Mucosa of stomach (tissue), 1 donor: ENCODE measurements around the gene CRAT.

ENCODE experiments used
- H3K27me3 ChIP-seq: one replicate; pipeline ENCODE4 v1.7.0; 2013; ENCODE audit warnings: mild to moderate bottlenecking, low read length; ENCODE audit not compliant: control insufficient read depth, insufficient read depth
- H3K36me3 ChIP-seq: one replicate; pipeline ENCODE4 v1.7.0; 2013; ENCODE audit warnings: low read length; ENCODE audit not compliant: control insufficient read depth, insufficient read depth
- H3K4me1 ChIP-seq: one replicate; pipeline ENCODE4 v1.7.0; 2013; ENCODE audit warnings: mild to moderate bottlenecking, low read length; ENCODE audit not compliant: control insufficient read depth, insufficient read depth
- H3K4me3 ChIP-seq: one replicate; pipeline ENCODE4 v1.7.0; 2013; ENCODE audit warnings: low read length
- H3K9ac ChIP-seq: one replicate; pipeline ENCODE4 v1.7.0; 2013; ENCODE audit warnings: mild to moderate bottlenecking, low read length, moderate library complexity
- H3K9me3 ChIP-seq: one replicate; pipeline ENCODE4 v1.7.0; 2013; ENCODE audit warnings: mild to moderate bottlenecking, low read length, moderate library complexity; ENCODE audit not compliant: control insufficient read depth
- donor health status: Pancreatic carcinoma.

The CRAT gene

GRCh38 chr9:129093602-129094386 is 16.8 kb downstream of the CRAT start:
- H3K4me1 ChIP-seq: no peaks in the 10 kb centered on the region
- no peak overlapping the region for H3K9ac ChIP-seq
- no peaks in the 10 kb centered on the region for H3K9me3 ChIP-seq
- H3K27me3 ChIP-seq: no peaks in the 10 kb centered on the region
- H3K4me3 ChIP-seq: no peak overlapping the region
- peaks cover 5% of the 10 kb centered on the region for H3K36me3 ChIP-seq

- H3K9ac ChIP-seq: no peak overlapping the region
- H3K4me3 ChIP-seq: no peak overlapping the region
- H3K9me3 ChIP-seq: no peaks in the 10 kb centered on the region
- H3K36me3 ChIP-seq: peaks cover 15% of the 10 kb centered on the region
- H3K4me1 ChIP-seq: peaks cover 2% of the 10 kb centered on the region
- H3K27me3 ChIP-seq: no peaks in the 10 kb centered on the region
These were observed 21.3 kb downstream of the CRAT start for GRCh38 chr9:129089246-129089645.

GRCh38 chr9:129084087-129084486 is 26.5 kb downstream of the CRAT start:
- H3K36me3 ChIP-seq: peaks cover 11% of the 10 kb centered on the region
- H3K4me3 ChIP-seq: no peak overlapping the region
- no peaks in the 10 kb centered on the region for H3K27me3 ChIP-seq
- no peak overlapping the region for H3K9ac ChIP-seq
- peaks cover 34% of the 10 kb centered on the region for H3K4me1 ChIP-seq
- H3K9me3 ChIP-seq: no peaks in the 10 kb centered on the region

GRCh38 chr9:129081388-129081904 is 29.1 kb downstream of the CRAT start:
- Histone ChIP-seq H3K36me3 (peaks cover 7% of the 10 kb centered on the region), H3K27me3 (no peaks in the 10 kb centered on the region), H3K4me3 (peak overlapping the region; percentile 80), H3K4me1 (peaks cover 57% of the 10 kb centered on the region), H3K9ac (peak overlapping the region; percentile 73), H3K9me3 (no peaks in the 10 kb centered on the region)

- Histone ChIP-seq H3K27me3 (no peaks in the 10 kb centered on the region), H3K9ac (peak within 1 kb of the TSS; percentile 77)
These were observed 29.8 kb downstream of the CRAT start, which contains the start of gene DOLPP1 for GRCh38 chr9:129080601-129081387. Gene DOLPP1 (plus strand): TSS chr9:129081111. CDS start chr9:129081132, 21 bp downstream.

GRCh38 chr9:129080298-129080600 is 30.3 kb downstream of the CRAT start:
- Histone ChIP-seq H3K9ac (peak overlapping the region; percentile 77), H3K27me3 (no peaks in the 10 kb centered on the region), H3K4me3 (peak overlapping the region; percentile 89), H3K4me1 (peaks cover 69% of the 10 kb centered on the region), H3K36me3 (no peaks in the 10 kb centered on the region), H3K9me3 (no peaks in the 10 kb centered on the region)

More at GRCh38 chr9:129080601-129081387, 29.8 kb downstream of the CRAT start, which contains the start of gene DOLPP1:
- Histone ChIP-seq H3K4me3 (peak within 1 kb of the TSS; percentile 89), H3K9me3 (no peaks in the 10 kb centered on the region), H3K36me3 (peaks cover 2% of the 10 kb centered on the region), H3K4me1 (peaks cover 63% of the 10 kb centered on the region)

- Histone ChIP-seq H3K9me3 (no peaks in the 10 kb centered on the region), H3K4me3 (peak overlapping the region; percentile 89), H3K4me1 (peaks cover 71% of the 10 kb centered on the region), H3K9ac (peak overlapping the region; percentile 77), H3K36me3 (no peaks in the 10 kb centered on the region), H3K27me3 (no peaks in the 10 kb centered on the region)
These were observed 30.8 kb downstream of the CRAT start for GRCh38 chr9:129079829-129080228.

- H3K9ac ChIP-seq: peak overlapping the region; percentile 3
- H3K27me3 ChIP-seq: no peaks in the 10 kb centered on the region
- H3K9me3 ChIP-seq: no peaks in the 10 kb centered on the region
- peaks cover 65% of the 10 kb centered on the region for H3K4me1 ChIP-seq
- no peaks in the 10 kb centered on the region for H3K36me3 ChIP-seq
- no peak overlapping the region for H3K4me3 ChIP-seq
These were observed 31.7 kb downstream of the CRAT start for GRCh38 chr9:129078691-129079503.

GRCh38 chr9:129077236-129077635 is 33.4 kb downstream of the CRAT start:
- Histone ChIP-seq H3K36me3 (no peaks in the 10 kb centered on the region), H3K4me1 (peaks cover 59% of the 10 kb centered on the region), H3K4me3 (no peak overlapping the region), H3K27me3 (no peaks in the 10 kb centered on the region), H3K9ac (peak overlapping the region; percentile 47), H3K9me3 (no peaks in the 10 kb centered on the region)

GRCh38 chr9:129076640-129077037 is 34.0 kb downstream of the CRAT start:
- Histone ChIP-seq H3K4me1 (peaks cover 58% of the 10 kb centered on the region), H3K27me3 (no peaks in the 10 kb centered on the region), H3K9me3 (no peaks in the 10 kb centered on the region), H3K9ac (peak overlapping the region; percentile 47), H3K4me3 (no peak overlapping the region), H3K36me3 (no peaks in the 10 kb centered on the region)

- H3K4me1 ChIP-seq: peaks cover 61% of the 10 kb centered on the region
- no peaks in the 10 kb centered on the region for H3K27me3 ChIP-seq
- no peaks in the 10 kb centered on the region for H3K36me3 ChIP-seq
- no peaks in the 10 kb centered on the region for H3K9me3 ChIP-seq
- peak overlapping the region; percentile 47 for H3K9ac ChIP-seq
- H3K4me3 ChIP-seq: no peak overlapping the region
These were observed 34.5 kb downstream of the CRAT start for GRCh38 chr9:129075996-129076639.
